Measurements from ENCODE around the gene ELMO1.
A peak's percentile ranks its signal among the peaks of the same experiment; 100 is the strongest.
"Not testable (repeated sequence)": the region's sequence is repeated elsewhere in the genome, so short reads cannot be mapped to it uniquely, and the experiment has no call there.

The ELMO1 gene

DNA sequence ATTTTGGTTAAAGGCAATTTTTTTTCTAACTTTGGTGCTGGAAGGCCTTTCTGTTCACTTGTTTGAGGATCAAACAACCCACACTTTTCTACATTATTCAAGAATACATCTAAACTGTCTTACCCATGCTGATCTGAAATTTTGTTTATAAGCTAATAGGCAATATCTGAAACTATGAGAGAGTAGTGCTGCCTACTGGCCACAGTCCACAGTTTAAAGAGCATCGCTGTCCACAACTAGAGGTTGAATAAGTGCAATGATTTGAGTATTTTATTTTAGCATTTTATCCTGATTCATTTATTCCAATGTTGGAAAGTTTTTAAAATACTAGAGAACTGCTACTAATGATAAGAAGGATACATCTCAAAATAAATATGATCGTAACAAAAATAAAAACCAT, 306.9 kb downstream of the ELMO1 start:
- no peak for DNase-seq (ENCODE audit: low spot score)
- H3K27ac ChIP-seq: no peak overlapping the region
- TF ChIP-seq, protein P1, sequence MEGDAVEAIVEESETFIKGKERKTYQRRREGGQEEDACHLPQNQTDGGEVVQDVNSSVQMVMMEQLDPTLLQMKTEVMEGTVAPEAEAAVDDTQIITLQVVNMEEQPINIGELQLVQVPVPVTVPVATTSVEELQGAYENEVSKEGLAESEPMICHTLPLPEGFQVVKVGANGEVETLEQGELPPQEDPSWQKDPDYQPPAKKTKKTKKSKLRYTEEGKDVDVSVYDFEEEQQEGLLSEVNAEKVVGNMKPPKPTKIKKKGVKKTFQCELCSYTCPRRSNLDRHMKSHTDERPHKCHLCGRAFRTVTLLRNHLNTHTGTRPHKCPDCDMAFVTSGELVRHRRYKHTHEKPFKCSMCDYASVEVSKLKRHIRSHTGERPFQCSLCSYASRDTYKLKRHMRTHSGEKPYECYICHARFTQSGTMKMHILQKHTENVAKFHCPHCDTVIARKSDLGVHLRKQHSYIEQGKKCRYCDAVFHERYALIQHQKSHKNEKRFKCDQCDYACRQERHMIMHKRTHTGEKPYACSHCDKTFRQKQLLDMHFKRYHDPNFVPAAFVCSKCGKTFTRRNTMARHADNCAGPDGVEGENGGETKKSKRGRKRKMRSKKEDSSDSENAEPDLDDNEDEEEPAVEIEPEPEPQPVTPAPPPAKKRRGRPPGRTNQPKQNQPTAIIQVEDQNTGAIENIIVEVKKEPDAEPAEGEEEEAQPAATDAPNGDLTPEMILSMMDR (conservative IDR thresholded peaks at IDR 0.05; ENCODE audit: low read depth): peak; percentile 27; the same call in 1 of the 2 replicates
- ChIA-PET CTCF (no interaction called here), POLR2A (ENCODE audit: low non-redundant PET) (no interaction called here)

DNA sequence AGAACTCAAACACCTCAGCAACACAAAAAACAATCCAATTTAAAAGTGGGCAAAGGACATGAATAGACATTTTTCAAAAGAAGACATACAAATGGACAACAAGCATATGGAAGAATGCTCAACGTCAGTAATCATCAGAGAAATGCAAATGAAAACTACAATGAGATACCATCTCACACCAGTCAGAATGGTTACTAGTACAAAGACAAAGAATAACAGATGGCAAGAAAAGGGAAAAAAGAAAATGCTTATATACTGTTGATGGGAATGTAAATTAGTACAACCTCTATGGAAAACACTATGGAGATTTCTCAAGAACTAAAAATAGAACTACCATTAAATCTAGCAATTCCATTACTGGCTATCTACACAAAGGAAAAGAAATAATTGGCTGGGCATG, 314.8 kb downstream of the ELMO1 start:
- POLR2A ChIA-PET (ENCODE audit: low non-redundant PET); DNase-seq (ENCODE audit: low spot score): not testable (repeated sequence)

DNA sequence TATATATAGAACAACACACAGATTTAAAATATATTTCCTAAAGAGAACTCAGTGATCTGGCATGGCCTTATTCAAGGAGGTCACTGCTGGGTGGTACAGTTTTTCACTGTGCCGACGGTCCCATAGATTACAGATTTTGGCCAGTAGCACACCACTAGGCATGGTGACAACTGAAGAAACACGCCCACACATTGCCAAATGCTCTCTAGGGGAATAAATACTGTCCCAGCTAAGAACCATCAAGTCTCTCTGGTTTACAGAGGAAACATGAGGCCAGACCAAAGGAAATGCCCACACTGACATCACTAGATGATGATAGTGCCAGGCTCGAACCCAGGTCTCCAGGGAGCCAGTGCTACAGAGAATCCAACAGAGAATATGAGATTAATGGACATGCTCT, 316.8 kb downstream of the ELMO1 start:
- POLR2A ChIA-PET (ENCODE audit: low non-redundant PET): no interaction called here
- CTCF ChIA-PET: no interaction called here

More for the DNA sequence above, 314.8 kb downstream of the ELMO1 start:
- H3K27ac ChIP-seq, CTCF ChIA-PET: not testable (repeated sequence)

DNA sequence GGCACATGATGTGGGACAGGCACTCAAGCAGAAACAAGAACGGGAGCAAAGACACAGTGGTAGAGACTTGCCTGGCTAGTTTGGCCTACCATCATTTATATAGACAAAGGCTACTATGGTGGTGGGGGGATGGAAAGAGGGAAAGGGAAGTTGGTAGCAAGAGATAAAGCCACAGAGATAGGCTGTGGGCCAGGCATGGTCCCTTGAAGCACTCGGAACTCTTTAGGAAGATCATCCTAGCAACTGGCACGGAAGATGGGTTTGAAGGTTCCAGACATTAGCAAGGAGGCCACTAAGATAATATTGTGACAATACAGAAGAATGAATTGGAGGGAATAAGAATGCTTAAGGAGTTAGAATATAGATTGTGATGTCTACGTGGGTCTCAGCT, 319.6 kb downstream of the ELMO1 start:
- TF ChIP-seq, protein P1 (conservative IDR thresholded peaks at IDR 0.05; ENCODE audit: low read depth): no peak
- H3K27ac ChIP-seq: no peak overlapping the region
- DNase-seq (ENCODE audit: low spot score): no peak
- CTCF ChIA-PET: no interaction called here
- POLR2A ChIA-PET (ENCODE audit: low non-redundant PET): no interaction called here

More for the DNA sequence above, 316.8 kb downstream of the ELMO1 start:
- no peak for DNase-seq (ENCODE audit: low spot score)
- no peak overlapping the region for H3K27ac ChIP-seq
- TF ChIP-seq, protein P1 (conservative IDR thresholded peaks at IDR 0.05; ENCODE audit: low read depth): no peak

DNA sequence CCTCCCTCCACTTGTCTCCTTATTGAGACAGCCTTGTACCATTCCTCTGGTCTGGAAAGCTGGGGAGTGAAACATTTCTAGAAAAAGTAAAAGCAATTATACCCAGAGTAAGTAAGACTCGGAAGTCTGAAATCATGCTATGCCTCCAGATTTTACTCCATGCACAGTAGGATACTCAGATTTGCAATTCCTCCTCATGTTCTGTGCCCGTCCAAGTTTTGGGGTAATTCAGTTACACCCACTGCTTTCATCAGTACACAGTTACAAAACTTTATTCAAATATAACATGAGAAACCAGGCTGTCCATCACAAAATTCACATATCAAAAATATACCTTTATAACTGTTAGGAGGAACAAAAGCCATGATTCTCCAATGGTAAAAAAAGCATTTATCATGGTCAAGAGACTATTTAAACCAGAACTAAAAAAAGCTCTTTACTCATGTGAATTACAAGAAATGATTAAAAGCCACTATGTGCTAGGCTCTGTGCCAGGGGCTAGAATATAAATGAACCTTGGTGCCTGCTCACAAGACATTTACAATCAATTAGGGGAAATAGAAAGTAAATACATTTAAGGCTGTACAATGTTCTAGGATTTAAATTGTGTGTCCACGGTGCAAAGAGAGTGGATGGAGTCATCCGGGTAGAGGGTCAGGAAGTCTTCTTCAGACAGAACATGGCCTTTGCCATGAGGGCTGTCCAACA, 320.2 kb downstream of the ELMO1 start:
- TF ChIP-seq, protein P1 (conservative IDR thresholded peaks at IDR 0.05; ENCODE audit: low read depth): no peak
- DNase-seq (ENCODE audit: low spot score): no peak
- CTCF ChIA-PET: no interaction called here
- POLR2A ChIA-PET (ENCODE audit: low non-redundant PET): no interaction called here
- H3K27ac ChIP-seq: no peak overlapping the region

DNA sequence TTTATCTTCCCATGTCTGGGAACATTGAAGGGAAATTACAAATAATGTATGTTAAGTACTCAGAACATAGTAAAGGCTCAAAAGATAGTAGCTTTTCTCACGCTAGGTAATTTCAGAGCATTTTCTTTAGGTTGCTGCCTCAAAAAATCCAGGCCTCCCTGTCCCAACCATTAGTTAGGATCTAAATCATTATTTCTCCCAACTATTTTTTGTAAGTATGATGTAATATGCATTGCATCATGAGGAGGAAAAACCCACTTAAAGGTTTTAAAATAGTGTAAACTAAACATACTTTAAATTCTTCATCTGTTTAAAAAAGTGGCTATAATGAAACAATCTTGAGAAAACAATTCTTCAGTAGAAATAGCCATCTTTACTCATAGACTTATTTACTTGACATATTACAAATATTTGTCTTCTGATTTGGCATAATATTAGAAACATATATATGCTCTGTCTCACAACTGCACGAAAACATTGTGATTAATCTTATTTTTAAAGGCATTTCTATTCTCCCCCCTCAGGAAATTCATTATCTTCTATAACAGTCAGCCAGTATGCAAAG, 329.3 kb downstream of the ELMO1 start:
- no peak for DNase-seq (ENCODE audit: low spot score)
- POLR2A ChIA-PET (ENCODE audit: low non-redundant PET): no interaction called here
- no peak overlapping the region for H3K27ac ChIP-seq
- CTCF ChIA-PET: no interaction called here
- TF ChIP-seq, protein P1 (conservative IDR thresholded peaks at IDR 0.05; ENCODE audit: low read depth): no peak

DNA sequence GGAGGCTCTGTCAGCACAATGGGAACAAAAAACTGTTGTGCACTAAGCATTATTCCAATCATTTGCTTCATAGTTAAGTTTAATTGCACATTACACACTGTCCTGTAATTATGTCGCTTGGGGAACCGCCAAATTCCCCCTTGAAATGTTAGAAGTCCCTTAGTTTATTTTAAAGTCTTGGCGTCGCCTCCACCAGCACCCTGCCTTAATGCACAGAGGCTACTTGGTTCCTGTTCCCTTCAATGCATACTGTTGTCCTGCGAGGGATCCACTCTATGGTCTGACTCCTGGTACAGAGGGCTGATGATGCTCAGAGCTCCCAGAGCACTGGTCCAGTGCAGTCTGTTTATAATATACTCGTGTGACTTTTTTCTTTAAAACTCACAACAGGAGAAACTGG, 330.7 kb downstream of the ELMO1 start:
- POLR2A ChIA-PET (ENCODE audit: low non-redundant PET): no interaction called here
- no peak overlapping the region for H3K27ac ChIP-seq
- DNase-seq (ENCODE audit: low spot score): no peak
- CTCF ChIA-PET: no interaction called here
- TF ChIP-seq, protein P1 (conservative IDR thresholded peaks at IDR 0.05; ENCODE audit: low read depth): no peak
